ENCODE measurements around the gene RERE.

RERE gene

GRCh38 chr1:8355439-8356255, 461.8 kb downstream of the RERE start:
- DNase-seq: no peak

- DNase-seq: no peak
These were observed 463.4 kb downstream of the RERE start for GRCh38 chr1:8354038-8354437.

- DNase-seq: no peak
These were observed 464.3 kb downstream of the RERE start for GRCh38 chr1:8352886-8353785.

- no peak for DNase-seq
These were observed 465.0 kb downstream of the RERE start for GRCh38 chr1:8352471-8352845.

GRCh38 chr1:8351693-8352470, 465.6 kb downstream of the RERE start:
- DNase-seq: no peak

GRCh38 chr1:8350914-8351684, 466.3 kb downstream of the RERE start:
- DNase-seq: no peak

GRCh38 chr1:8349961-8350360, 467.5 kb downstream of the RERE start:
- no peak for DNase-seq

- no peak for DNase-seq
These were observed 468.0 kb downstream of the RERE start for GRCh38 chr1:8349473-8349865.

- peak; percentile 59 for DNase-seq
These were observed 468.5 kb downstream of the RERE start for GRCh38 chr1:8348777-8349472.

- DNase-seq: no peak
These were observed 469.2 kb downstream of the RERE start for GRCh38 chr1:8348047-8348776.

- no peak for DNase-seq
These were observed 469.8 kb downstream of the RERE start for GRCh38 chr1:8347635-8348034.

- no peak for DNase-seq
These were observed 471.6 kb downstream of the RERE start for GRCh38 chr1:8345621-8346415.

- DNase-seq: no peak
These were observed 472.4 kb downstream of the RERE start for GRCh38 chr1:8344893-8345507.

- no peak for DNase-seq
These were observed 473.9 kb downstream of the RERE start for GRCh38 chr1:8343464-8344001.

GRCh38 chr1:8343044-8343443, 474.4 kb downstream of the RERE start:
- DNase-seq: no peak

GRCh38 chr1:8342325-8342724, 475.1 kb downstream of the RERE start:
- DNase-seq: no peak

GRCh38 chr1:8340448-8340847, 477.0 kb downstream of the RERE start:
- DNase-seq: no peak

- DNase-seq: no peak
These were observed 478.2 kb downstream of the RERE start for GRCh38 chr1:8339203-8339600.

- DNase-seq: no peak
These were observed 478.8 kb downstream of the RERE start for GRCh38 chr1:8338526-8339202.
